GM21619 (cell line): ENCODE results near the gene ZDHHC16.
"Not testable (repeated sequence)": the region's sequence is repeated elsewhere in the genome, so short reads cannot be mapped to it uniquely, and the experiment has no call there.

Experiments used
- ATAC-seq: cut with Tn5 transposase; IDR thresholded peaks from one replicate; pipeline ENCODE4 v1.9.1; 2021; ENCODE audit not compliant: unreplicated experiment

The ZDHHC16 gene

DNA sequence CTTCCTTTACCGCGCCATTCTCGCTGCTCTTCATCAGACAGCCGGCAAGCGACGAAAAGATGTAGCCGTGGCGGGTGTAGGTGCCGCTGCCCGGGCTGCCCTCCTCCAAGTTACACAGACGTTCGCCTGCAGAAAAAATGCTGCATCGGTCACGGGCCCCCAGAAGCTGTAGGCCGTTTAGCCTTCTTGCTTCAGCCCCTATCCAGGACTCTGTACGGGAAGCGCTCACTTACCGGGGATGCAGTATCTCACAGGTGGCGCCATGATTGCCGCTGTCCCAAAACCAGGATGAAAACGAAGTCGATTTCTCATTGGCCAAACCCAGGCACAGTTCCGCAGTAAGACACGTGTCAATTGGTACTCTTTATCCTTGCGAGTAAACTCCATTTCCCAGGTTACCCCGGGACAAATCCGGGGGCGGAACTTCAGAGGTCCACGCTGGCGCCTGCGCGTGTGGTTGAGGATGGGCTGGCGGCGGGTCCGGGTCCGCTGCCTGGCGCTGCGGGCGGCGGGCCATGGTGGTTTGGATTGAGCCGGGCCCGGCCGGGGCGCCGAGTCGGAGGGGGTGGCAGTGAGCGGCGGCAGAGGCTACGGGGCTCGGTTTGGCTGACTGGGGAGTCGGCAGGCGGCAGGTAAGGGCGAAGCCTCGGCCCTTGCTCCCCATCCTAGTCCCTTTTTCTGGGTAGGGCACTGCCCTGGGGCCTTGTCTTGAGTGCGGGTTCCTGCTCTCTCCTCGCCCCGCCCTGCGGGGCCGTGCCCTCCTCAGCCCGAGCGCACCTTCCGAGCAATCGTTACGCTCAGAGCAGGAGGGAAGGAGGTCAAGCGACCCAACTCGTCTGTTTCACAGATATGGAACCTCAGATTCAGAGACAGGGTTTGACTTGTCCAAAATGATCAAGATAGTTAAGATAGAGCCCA is at the start of gene ZDHHC16, which contains the start of gene EXOSC1:
Gene ZDHHC16 (plus strand): TSS at position 454 of the 918 bp plus-strand sequence. CDS start 5,501 bp downstream, outside the sequence.
Gene EXOSC1 (minus strand): TSS at position 285 of the 918 bp plus-strand sequence. CDS start 21 bp downstream, at position 264.
- peak; percentile 94 for ATAC-seq

- ATAC-seq, result peak; percentile 39
Measured at GRCh38 chr10:97399843-97400545, 46.0 kb upstream of the ZDHHC16 start.

GRCh38 chr10:97400665-97401454 is 45.1 kb upstream of the ZDHHC16 start, which contains the start of gene RRP12:
TSS of gene RRP12 (minus strand) at chr10:97401340. CDS start at chr10:97401231, 109 bp downstream.
- peak; percentile 97 for ATAC-seq

GRCh38 chr10:97401455-97401919 is 44.5 kb upstream of the ZDHHC16 start:
- ATAC-seq, result no peak

DNA sequence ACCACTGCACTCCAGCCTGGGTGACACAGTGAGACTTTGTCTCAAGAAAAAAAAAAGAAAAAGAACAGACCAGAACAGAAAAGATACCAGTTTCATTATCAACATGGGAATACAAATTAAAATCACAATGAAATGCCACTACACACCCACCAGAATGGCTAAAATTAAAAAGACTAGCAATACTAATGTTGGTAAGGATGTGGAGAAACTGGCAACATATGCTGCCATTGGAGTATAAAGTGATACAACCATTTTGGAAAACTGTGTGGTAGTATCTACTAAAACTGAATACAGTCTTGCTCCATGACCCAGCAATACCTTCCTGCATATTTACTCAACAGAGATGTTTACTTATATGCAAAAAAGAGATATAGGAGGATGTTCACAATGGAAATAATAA is 41.9 kb upstream of the ZDHHC16 start:
- no peak for ATAC-seq

DNA sequence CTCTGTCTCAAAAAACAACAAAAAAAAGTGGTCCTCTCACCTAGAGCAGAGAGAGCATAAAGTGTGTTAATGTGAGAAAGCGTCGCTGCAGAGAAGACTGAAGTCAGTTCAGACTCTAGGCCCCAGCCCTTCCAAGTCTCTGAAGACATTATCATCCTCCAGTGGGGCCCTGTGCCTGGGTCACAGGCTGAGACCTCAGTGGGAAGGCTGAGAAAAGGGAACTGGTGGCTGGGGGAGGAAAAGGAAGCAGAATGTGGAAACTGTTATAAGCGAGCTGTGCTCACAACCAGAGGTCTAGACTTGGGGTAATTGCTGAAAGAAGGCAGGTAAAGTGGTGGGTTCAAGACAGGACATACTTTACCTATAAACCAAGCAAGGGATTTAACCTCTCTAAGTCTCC is 39.9 kb upstream of the ZDHHC16 start:
- no peak for ATAC-seq

DNA sequence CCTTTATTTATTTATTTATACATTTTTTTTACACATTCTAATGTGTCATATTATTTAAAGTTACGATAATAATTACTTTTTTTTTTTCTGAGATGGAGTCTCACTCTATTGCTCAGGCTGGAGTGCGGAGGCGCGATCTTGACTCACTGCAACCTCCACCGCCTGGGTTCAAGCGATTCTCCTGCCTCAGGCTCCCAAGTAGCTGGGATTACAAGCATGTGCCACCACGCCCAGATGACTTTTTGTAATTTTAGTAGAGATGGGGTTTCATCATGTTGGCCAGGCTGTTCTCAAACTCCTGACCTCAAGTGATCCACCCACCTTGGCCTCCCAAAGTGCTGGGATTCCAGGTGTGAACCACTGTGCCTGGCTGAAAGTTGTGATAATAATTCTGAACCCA is 39.5 kb upstream of the ZDHHC16 start:
- ATAC-seq, result not testable (repeated sequence)

- peak; percentile 92 for ATAC-seq
Measured at GRCh38 chr10:97407211-97407951, 38.6 kb upstream of the ZDHHC16 start.

GRCh38 chr10:97407952-97408248 is 38.1 kb upstream of the ZDHHC16 start:
- no peak for ATAC-seq

DNA sequence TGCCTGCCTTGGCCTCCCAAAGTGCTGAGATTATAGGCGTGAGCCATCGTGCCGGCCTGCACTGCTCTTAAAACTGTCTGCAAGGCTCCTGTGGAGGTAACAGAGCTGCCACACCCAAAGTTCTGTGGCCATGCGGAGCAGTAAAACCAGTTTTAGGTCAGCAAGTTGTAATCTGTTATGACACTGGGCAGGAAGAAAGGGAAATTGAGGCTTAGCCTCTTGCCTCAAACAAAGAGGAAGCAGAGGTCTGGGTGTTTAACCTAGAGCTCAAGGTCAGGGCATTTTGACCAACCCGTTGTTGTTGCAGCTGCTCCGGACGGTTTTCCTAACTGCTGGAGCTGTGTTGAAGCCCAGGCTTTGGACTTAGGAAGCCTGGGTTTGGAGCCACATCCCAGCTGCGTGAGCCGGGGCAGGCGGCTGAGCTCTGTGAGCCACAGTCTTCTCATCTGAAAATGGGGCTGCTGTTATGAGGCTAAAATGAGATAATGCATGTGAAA is 37.4 kb upstream of the ZDHHC16 start:
- no peak for ATAC-seq

- no peak for ATAC-seq
Measured at GRCh38 chr10:97411406-97411805, 34.6 kb upstream of the ZDHHC16 start.

DNA sequence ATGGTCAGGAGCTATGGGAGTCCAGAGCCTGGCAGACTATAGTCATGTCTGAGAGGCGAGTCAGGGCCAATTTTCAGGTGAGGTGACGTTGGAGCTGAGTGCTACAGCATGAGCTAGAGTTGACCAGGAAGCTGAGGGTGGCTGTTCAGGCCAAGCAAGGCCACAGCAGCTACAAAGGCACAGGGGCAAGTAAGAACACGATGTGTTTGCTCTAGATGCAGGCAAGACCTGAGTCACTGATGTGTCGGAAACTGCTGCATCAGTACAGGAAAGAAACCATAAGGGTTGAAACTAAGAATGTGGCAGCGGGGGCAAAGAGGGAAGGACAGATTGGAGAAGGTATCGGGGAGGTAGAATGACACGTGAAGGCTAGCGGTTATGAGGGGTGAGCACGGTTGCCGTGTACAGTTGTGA is 33.1 kb upstream of the ZDHHC16 start:
- no peak for ATAC-seq

- ATAC-seq, result no peak
Measured at GRCh38 chr10:97416565-97416964, 29.4 kb upstream of the ZDHHC16 start.

DNA sequence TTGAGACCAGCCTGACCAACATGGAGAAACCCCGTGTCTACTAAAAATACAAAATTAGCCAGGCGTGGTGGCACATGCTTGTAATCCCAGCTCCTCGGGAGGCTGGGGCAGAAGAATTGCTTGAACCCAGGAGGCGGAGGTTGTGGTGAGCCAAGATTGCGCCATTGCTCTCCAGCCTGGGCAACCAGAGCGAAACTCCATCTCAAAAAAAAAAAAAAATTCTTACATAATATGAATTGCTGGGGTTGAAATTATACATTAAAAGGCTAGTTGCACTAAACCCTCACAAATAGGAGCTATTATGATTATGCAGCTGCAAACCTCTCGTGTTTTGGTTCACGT is 22.2 kb upstream of the ZDHHC16 start:
- not testable (repeated sequence) for ATAC-seq

- ATAC-seq, result peak; percentile 83
Measured at GRCh38 chr10:97425964-97426775, 19.8 kb upstream of the ZDHHC16 start, which contains the start of gene PGAM1. TSS of gene PGAM1 (plus strand) at chr10:97426191. CDS start at chr10:97426308, 117 bp downstream.

GRCh38 chr10:97426776-97427570 is 19.0 kb upstream of the ZDHHC16 start:
- ATAC-seq, result no peak

DNA sequence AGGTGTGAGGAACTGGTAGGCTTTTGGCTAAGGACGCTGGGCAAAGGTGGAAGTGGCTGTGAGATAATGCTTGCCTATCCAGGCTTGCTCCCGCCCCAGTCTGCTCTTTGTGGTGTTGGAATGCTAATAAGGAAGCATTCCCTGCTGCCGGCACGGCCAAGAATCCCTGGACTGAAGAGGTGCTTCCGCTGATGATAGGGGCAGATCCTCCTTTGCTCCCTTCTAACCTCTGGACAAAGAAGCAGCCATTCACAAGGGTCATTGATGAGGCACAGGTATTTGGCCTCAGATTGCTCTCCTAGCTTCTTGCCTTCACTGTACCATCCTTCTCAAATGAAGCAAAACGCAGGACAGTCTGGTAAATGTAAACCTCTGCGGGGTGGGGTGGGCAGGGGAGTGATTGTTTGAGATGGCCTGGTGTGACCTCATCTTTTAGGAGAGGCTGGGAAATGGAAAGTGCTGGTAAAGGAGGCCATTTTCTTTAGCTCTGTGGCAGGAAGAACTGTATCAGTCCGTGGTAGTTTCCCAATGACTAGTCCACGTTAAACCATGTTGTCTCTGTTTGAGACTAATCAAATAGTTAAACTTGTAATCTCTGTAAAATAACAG is 18.3 kb upstream of the ZDHHC16 start:
- no peak for ATAC-seq

DNA sequence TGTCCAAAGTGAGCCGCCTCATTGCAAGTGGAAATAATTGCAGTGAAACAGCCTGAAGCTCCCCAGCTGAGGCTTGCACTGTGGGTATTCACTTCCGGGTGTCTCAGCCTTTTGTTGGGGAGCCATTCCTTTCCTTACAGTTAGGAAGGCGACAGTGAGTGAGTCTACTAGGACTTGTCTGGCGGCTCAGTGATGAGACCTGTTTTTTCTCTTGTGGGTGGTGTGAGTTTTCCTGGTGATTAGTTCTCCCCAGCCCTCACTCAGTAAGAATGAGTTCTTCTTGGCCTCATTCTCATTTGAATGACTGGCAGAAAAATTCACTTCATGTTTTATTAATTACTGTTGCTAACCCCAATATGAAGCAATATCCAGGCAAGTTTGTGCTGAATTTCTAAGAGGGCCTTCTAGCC is 17.4 kb upstream of the ZDHHC16 start:
- ATAC-seq, result no peak
